Measurements from ENCODE around the gene DCUN1D2.
"Not testable (repeated sequence)": the region's sequence is repeated elsewhere in the genome, so short reads cannot be mapped to it uniquely, and the experiment has no call there.

DCUN1D2 gene

DNA sequence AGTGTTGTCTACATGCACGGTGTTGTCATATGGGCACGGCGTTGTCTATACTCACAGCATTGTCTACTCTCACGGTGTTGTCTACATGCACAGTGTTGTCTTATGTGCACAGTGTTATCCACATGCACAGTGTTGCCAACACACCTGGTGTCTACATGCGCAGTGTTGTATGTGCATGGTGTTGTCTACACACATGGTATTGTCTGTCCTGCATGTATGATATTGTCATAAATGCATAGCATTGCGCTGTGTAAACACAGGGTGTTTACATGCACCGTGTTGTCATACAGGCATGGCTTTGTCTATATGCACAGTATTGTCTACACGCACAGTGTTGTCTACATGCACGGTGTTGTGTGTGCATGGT, 44.0 kb downstream of the DCUN1D2 start:
- DNase-seq (ENCODE audit: low read depth, low spot score) = no peak

DNA sequence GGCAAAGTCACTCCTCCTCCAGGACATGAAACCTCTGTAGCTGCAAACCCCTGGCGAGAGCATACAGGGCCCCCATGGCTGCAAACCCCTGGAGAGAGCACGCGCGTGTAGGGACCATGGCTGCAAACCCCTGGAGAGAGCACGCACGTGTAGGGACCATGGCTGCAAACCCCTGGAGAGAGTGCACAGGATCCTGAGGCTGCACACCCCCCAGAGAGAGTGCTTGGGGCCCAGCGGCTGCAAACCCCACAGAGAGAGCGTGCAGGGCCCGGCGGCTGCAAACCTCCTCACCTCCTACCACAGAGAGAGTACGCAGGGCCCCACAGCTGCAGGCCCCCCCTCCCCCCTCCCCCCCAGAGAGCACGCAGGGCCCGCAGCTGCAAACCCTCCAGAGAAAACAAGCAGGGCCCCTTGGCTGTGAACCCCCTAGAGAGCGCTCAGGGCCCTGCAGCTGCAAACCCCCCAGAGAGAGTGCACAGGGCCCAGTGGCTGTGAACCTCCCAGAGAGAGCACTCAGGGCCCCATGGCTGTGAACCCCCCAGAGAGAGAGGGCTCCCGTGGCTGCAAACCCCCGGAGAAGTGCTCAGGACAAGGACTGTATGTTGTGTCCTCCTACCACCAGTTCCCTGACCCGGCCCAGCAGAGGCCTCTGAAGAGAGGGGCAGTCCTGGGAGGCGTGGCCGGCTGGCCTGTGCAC, 44.6 kb downstream of the DCUN1D2 start:
- no peak for DNase-seq (ENCODE audit: low read depth, low spot score)

DNA sequence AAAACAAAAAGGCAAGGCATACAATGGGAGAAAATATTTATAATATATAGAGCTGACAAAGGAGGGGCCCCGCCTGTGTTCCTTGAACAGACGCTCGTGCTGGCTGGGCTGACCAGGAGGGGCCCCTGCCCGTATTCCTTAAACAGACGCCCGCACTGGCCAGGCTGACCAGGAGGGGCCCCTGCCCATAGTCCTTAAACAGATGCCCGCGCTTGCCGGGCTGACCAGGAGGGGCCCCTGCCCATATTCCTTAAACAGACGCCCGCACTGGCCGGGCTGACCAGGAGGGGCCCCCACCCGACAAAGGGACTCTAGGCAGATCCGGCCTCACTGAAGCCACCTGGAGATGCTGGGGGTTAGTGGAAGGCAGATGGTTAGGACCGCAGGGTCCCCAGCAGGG, 46.5 kb downstream of the DCUN1D2 start:
- DNase-seq (ENCODE audit: low read depth, low spot score) = no peak

DNA sequence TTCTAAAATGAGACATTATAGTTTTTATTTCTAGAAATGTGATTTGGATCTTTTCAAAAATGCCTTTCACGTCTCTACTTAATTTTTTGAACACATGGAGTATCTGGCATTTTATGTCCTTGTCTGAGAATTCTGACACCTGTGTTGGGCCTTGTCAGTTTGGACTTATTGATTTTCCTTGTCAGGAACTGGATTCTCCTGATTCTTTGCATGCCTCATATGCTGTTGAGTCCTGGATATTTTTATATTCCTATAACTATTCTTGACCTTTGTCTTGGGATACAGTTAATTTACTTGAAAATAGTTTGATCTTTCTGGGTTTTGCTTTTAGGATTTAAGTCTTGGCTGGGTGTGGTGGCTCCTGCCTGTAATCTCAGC, 47.5 kb downstream of the DCUN1D2 start:
- no peak for DNase-seq (ENCODE audit: low read depth, low spot score)

DNA sequence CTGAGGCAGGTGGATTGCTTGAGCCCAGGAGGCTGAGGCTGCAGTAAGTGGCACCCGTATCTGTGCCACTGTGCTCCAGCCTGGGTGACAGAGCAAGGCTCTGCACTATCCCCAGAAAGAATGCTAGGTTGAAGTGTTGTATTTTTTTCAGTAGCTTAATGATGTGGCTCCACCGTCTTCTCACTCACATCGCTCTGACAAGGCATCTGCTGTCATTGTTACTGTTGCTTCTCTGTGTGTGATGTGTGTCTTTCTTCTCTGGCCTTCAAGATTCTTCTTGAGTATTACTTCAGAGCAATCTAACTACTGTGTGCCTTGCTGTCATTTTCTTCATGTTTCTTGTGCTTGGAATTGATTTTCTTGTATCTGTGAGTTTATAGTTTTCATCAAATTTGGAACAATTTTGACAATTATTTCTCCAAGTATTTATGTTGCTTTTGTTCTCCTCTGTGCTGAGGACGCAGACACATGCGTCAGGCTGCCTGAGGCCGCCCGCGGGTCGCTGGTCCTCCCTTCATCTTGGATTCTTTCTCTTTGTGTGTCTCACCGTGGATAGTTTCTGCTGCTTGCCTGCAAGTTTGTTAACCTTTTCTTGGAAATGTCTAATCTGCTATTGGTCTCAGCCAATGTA, 48.0 kb downstream of the DCUN1D2 start:
- DNase-seq (ENCODE audit: low read depth, low spot score) = no peak

DNA sequence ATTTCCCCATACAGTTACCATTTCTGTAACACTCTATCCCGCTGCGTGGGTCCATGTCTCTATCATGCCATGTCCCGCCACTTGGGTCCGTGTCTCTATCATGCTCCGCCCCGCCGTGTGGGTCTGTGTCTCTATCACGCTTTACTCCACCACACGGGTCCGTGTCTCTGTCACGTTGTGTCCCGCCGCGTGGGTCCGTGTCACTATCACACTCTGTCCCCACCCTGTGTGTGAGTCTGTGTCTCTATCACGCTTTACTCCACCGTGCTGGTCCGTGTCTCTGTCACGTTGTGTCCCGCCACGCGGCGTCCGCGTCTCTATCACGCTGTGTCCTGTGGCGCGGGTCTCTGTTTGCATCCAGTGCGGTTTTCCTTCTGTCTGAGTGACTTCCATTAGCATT, 48.9 kb downstream of the DCUN1D2 start:
- no peak for DNase-seq (ENCODE audit: low read depth, low spot score)

DNA sequence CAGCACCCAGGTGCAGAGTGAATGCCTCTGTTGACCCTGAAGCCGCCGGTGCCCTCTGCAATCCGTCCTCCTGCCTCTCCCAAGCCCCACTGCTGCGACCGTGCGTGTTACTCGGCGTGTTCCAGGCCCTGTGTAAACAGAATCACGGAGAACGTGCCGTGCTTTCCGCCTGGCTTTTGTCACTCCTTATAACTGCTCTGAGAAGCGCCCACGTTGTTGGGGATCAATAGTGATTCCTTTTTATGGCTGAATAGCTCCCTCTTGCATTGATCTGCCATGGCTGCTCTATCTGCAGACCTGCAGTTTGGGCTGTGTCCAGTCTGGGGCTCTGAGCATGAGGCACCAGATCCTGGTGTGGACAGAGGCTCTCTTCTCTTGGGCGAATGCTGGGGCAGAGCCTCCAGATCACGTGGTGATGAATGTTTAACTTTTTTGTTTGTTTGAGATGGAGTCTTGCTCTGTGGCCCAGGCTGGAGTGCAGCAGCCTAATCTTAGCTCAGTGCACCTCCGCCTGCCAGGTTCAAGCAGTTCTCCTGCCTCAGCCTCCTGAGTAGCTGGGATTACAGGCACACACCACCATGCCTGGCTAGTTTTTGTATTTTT, 53.0 kb downstream of the DCUN1D2 start:
- no peak for DNase-seq (ENCODE audit: low read depth, low spot score)

DNA sequence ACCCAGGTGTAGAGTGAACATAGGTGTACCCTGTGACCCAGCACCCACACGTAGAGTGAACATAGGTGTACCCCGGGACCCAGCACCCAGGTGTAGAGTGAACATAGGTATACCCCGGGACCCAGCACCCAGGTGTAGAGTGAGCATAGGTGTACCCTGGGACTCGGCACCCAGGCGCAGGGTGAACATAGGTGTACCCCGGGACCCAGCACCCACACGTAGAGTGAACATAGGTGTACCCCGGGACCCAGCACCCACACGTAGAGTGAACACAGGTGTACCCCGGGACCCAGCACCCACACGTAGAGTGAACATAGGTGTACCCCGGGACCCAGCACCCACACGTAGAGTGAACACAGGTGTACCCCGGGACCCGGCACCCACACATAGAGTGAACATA, 53.6 kb downstream of the DCUN1D2 start:
- DNase-seq (ENCODE audit: low read depth, low spot score) = not testable (repeated sequence)

DNA sequence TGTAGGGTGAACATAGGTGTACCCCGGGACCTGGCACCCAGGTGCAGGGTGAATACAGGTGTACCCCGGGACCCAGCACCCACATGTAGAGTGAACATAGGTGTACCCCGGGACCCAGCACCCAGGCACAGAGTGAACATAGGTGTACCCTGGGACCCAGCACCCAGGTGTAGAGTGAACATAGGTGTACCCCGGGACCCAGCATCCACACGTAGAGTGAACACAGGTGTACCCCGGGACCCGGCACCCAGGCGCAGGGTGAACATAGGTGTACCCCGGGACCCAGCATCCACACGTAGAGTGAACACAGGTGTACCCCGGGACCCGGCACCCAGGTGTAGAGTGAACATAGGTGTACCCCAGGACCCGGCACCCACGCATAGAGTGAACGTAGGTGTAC, 54.6 kb downstream of the DCUN1D2 start:
- not testable (repeated sequence) for DNase-seq (ENCODE audit: low read depth, low spot score)

DNA sequence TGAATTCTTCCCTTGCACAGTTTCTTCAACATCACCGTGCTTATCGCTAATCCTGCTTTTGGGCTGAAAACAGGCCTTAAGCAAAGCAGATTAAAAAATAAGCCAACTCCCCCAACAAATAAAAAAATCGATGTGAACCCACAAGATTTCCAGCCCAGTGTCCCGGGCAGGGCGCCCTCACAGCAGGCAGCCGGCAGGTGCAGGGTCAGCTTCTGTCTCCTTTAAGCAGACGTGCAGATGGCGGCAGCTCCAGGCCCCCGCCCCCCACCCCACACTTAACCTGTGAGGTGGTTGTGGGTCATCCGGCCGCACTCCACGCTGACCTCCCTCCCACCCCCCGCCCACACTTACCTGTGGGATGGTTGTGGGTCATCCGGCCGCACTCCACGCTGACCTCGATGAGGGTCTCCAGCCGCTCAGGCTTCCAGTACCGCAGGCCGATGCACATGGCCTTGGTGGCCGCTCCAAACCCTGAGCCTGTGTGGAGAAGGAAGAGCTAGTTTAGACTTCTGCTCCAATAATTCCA, 57.1 kb downstream of the DCUN1D2 start:
- DNase-seq (ENCODE audit: low read depth, low spot score) = no peak

DNA sequence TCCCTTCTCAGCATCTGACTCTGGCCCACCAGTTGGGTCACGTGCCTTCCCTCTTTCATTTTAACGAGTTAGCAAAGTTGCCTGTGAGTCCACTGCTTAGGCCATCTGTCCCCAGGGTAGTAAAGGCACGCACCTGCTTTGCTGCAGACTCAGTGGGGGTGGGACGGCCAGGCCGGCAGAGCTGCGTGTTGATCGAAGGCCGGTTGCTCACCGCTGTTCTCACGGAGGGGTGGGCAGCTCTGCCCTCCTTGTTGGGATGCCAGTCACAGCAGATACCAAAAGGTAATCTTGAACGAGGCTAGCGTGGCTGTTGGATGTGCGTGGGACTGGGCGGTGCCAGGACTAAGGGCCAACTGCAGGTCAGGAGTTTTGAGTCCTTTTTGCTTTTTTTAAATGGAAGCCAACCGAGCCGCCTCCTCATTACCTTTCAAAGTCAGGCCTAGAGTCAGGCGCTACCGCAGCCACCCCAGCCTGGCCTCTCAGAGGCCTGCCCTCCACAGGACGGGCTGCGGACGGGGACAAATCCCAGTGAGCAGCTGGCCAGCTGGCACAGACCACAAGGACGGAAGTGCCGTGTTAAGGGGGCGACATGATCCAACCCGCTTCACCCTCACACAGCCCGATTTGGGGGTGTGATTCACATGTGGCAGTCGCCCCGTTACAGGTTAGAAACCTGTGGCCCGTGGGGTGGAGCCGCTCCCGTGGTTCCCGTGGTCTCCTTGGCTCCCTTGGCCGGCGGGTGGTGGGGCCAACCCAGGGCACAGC, 57.8 kb downstream of the DCUN1D2 start:
- peak; percentile 42 for DNase-seq (ENCODE audit: low read depth, low spot score)

DNA sequence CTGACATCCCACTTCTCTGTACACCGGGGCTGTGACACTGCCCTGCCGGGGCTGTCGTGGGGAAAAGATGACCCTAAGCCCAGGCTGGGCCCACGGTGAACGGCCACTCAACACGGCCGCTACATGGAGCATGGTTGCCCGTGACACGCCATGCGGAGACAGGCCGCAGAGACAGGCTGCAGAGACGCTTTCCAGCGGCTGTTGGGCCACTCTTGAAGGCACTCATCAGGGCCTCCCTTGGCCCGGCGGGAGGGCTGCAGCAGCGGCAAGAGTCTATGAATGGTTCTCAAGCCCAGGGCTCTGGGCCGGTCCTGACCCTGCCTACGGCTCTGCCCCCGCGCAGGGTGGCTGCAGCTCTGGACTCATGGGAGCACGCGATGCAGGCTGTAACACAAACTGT, 59.3 kb downstream of the DCUN1D2 start:
- DNase-seq (ENCODE audit: low read depth, low spot score) = peak; percentile 58

DNA sequence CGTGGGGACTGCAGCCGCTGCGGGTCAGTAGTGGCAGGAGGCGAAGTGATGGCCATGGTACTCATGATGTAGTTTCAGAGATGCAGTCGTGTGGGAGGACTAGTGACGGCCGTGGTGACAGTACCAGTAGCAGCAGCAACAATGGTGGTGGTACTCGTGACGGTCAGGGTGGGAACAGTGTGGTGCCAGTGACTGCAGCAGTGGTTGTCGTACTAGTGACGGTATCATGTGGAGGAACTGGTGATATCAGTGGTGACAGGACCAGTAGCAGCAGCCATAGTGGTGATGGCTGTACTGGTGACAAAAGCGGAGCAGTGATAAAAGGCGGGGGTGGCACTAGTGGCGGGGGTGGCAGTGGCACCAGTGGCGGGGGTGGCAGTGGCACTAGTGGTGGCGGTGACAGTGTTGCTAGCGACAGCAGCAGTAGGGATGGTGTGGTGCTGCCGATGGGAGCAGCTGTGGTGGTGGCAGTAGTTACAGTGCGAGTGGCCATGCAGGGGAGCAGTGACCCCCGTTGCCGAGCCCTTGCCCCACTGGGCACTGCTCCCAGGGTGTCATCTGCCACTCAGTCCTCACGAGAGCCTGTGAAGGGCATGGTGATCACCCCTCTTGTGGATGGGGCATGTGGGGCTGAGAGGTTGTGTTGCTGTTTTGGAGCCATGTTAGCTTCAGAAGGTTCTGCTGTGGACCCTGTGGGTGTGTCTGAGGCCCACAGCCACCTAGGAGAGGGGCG, 60.0 kb downstream of the DCUN1D2 start:
- no peak for DNase-seq (ENCODE audit: low read depth, low spot score)

DNA sequence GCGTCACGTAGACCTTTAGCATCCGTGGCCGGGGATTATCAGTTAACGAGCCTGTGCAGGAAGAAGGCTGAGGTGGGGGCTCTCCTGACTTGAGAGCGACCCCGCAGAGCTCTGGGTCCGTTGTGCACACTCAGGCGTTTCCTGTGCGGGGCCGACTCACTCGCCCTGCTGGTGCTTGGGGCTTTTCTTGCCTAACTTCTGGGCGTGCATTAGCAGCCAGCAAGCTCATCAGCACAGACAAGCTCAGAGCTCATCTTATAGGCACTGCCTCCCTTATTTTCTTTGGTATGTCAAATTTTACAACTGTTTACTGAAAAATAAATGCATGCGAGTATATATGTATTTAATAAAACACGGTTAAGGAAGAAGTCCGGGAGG, 60.9 kb downstream of the DCUN1D2 start:
- no peak for DNase-seq (ENCODE audit: low read depth, low spot score)

DNA sequence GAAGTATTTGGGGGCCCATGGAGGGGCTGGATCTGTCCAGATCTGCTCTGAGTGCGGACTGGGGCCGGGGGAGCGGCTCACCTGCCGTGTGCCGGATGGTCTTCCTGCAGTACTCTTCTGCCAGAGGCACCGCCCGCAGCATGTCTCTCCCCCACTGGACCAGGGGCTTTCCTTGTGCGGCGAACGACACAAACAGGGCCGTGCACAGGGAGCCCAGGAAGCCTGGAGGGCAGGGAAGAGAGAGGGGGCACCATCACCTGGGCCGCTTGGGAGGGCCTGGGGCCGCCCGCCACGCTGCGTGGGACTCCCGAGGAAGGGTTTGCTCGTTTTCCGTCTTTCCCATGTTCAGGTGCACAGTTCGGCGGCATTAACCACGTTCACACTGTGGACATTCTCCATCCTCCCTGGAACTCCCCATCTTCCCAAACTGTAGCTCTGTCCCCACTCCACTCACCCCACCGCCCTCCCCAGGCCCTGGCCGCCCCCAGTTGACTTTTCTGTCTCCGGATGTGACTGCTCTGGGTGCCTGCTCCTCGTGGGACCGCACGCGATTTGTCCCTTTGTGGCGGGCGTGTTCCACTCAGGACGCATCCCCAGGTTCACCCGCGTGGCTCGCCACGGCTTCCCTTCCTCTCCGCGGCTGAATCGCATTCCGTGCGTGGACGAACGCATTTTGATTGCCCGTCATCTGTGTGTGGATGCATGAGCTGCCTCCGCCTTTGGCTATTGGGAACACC, 61.5 kb downstream of the DCUN1D2 start:
- no peak for DNase-seq (ENCODE audit: low read depth, low spot score)

DNA sequence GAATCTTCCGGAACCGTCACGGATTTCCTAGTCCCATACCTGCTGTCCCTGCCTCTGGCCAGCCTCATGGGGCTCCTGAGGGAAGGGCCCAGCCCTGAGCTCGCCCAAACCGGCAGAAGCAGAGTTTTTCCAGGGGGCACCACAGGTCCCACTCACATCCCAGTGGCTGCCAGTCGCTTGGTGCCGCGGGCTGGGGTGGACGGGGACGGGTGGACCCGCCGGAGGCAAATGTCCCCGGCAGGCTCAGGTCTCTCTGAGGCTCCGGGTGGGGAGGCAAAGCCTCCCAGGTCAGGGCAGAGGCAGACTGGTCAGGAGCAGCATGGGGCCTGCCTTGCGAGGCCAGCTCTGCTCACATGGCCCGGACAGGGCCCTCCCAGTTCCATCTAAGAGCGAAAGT, 62.0 kb downstream of the DCUN1D2 start:
- DNase-seq (ENCODE audit: low read depth, low spot score) = no peak

DNA sequence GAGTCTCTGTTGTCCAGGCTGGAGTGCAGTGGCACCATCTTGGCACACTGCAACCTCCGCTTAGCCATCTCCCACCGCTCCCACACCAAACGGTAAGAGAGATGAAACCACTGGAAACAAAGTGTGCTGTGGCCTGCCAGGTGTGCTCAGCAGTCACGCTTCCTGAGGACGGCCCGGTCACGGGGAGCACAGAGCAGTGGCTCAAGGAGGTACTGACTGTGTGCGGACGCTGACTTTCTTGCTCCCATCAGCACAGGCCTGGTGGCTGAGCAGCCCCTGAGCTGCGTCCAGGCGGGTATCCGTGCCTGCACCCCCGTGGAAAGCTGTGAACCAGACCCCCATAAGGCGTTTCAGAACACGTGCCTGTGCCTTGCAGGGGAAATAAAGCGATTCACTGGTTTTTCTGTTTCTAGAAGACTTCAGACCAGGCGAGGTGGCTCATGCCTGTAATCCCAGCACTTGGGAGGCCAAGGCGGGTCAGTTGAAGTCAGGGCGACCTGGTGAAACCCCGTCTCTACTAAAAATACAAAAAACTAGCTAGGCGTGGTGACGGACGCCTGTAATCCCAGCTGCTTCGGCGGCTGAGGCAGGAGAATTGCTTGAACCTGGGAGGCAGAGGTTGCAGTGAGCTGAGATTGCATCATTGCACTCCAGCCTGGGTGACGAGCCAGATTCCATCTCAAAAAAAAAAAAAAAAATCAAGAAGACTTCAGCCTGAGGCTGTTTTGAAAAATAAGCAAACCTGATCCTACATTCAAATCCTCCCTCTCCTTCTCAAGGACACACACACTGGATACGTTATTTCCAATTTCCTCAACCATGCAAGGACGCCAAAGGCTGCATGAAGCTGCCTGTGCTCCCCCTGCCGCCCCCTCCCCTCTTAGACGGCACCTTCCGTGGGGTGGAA, 62.7 kb downstream of the DCUN1D2 start:
- DNase-seq (ENCODE audit: low read depth, low spot score) = no peak

DNA sequence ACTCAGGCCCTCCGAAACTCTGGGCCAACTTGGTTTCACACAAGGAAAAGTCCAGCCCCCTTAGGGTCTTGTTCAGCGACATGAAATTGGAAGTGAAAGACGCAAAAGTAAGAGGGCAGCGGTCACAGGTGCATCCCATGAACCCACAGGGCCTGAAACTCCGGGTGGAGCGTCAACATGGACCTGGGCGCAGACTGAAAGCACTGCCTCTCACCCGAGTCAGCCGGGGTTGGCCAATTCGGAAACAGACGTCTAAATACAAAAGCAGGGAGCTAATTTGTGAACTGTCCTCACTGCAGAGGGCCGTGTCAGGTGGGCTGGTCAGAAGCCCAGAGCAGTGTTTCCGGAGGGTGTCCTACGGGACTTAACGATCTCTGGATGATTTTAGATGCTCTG, 63.9 kb downstream of the DCUN1D2 start:
- no peak for DNase-seq (ENCODE audit: low read depth, low spot score)

DNA sequence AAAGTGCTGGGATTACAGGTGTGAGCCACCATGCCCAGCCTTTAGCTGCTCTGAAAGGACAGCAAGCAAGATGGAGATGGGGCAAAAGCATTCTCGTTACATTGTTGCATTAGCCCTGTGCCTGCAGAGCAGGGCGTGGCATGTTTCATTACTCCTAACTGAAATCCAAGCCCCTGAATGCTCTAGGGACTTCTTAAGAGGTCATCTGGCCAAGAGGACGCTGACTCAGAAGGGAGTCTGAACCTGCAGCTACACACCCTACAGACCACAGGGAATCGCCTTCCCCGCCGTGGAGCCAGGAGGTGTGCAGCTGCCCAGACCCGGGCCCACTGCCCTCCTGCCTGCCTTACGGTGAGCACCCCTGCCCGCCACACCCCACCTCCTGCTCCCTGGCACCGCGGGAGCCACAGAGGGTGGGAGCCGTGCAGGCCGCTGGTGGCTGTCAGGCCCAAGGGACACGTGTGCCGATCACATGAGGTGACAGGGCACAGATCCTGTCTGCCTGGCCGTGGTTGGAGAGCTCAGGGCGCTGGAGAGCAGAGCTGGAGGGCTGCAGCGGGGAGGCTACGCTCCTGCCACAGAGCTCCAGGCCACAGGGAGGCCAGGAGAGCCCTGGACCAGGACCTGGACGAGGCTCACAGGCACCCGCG, 64.4 kb downstream of the DCUN1D2 start:
- no peak for DNase-seq (ENCODE audit: low read depth, low spot score)

Data from ELF-1 (cell line).